GM19452 (cell line): ENCODE measurements around the gene SRRD.

Source experiments
- ATAC-seq: cut with Tn5 transposase; IDR thresholded peaks from one replicate; pipeline ENCODE4 v1.9.1; 2021; ENCODE audit not compliant: unreplicated experiment

Gene SRRD

DNA sequence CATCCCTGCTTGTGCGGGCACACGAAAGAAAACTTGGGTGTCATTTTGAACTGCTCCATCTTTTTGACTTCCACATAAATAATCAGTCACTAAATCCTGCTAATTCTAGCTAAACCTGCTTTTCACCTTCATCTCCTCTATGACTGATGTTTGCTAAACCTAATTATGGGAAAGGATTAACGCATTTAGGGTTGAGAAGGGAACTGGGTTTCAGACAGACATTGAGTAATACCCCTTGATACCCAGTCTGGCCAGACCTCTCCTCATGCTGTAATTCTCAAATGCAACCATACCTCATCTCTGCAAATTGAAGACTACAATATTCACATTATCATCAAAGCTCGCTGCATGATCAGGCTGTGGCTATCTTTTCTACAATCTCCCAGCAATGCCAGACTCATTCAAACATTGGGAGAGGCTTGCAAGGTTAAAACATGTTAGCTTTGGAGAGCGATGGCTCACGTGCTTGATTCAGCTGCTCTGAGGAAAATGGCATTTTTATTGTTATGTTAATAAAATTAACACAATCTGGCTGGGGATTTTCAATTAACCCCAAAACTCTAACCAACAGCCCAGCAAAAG lies 2.5 kb upstream of the SRRD start:
- ATAC-seq: no peak

DNA sequence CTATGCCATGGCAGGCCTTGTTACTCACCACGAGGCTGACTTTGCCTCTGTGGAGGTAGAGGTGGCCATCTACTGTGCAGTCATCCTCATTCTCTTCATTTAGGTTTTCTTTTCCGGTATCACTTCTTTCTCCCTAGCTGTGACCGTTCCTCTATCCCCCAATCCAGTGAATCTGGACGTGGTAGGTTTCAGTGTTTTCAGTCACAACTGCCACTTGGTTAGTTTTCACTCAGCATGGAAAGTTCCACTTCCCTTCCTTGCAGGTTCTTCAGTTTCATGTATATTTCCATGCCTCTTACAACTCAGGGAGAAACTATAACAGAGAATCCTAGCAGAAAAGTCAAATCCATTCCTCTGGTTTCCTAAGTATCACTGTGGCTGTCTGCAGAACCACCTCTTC lies 2.0 kb upstream of the SRRD start:
- no peak for ATAC-seq

DNA sequence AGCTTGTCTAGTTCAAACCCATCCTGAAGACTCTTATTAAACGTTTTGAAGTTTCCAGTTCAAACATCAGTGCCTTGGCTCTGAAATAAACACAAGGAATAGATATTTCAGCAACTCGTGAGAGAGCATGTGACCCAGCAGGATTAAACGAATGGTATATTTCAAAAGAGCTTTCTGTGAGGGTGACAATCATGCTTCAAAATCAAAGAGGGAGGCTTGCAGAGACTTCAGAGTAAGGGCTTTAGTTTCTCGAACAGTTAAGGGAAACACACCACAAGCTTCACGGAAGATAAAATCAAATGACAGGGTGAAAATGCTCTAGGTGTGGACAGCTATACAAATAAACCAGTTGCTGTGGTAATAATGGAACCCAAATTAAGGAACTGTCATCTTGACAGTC lies 1.5 kb upstream of the SRRD start:
- no peak for ATAC-seq

DNA sequence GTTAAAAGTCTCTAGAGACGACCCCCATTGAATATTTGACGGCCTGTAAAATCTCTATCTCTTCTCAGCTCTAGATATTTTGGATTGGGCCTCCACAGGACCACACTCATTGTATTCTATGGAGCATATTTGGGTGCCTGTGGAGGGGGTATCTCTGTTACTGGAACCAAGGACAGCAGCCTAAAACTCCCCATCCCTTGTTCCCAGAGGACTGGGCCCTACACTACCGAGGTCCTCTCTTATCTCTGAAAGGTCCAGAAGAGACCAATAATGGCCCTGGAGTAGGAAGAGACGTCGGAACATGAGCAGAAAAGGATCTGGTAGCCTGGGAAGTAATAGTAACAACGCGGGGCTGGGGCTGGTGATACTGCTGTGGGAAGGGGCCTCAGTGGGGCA lies 636 bp upstream of the SRRD start:
- ATAC-seq: peak; percentile 3

DNA sequence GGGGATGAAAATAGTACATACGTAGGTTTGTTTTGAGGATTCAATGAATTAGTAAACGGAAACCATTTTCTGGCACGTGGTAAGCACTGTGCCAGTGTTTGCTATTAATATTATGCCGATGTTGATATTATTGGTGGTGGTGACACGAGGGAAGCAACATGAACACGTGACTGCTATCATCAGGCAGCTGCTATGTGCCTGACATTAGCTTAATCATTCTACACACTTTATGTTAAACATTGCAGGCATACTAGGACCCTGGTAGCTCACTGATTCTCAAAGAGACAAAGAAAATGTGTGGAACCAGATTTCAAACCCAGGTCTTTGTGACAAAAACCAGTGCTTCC lies 656 bp downstream of the SRRD start:
- no peak for ATAC-seq

DNA sequence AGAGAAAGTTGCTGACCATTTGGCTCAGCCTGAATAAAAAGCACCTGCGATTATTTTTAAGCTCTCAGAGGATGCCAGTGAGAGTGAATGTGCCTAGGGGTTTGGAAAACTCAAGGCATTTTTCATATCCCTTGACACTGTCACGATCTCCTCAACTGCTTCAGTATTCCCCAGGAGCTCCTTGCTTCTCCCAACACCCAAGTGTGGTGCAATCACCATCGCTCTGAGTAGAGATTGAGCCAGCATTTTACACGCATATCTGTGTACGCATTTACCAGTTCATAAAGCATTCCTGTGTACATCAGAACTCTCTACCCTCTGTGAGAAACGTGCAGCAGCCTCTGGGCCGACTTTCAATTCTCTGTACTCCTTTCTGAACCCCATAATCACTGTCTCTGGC lies 1.3 kb downstream of the SRRD start:
- no peak for ATAC-seq

DNA sequence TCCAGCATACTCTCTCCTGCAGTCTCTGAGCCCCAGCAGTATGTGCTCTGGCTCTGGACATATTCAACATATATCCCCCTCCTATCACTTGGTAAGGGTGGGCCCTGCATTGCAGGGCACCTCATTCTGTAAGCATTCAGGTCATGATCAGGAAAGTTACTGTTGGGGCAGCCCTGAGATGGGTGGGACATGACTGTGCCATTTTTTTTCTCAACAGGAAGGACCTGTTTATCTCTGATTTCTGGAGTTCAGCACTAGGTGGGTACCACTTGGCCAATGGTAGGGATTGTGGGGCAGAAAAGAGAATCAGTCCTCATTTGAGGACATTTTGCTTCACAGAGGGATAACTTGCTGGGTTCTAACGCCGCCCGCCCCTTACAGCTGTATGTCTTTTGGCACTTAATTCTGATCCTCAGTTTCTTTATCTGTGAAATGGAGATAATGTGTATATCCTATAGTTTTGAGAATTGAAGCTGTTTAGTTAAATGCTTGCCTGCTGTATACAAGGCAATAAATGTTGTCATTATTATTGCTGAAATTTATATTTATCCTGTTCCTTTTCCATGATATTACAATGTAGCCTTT lies 2.2 kb downstream of the SRRD start:
- no peak for ATAC-seq

DNA sequence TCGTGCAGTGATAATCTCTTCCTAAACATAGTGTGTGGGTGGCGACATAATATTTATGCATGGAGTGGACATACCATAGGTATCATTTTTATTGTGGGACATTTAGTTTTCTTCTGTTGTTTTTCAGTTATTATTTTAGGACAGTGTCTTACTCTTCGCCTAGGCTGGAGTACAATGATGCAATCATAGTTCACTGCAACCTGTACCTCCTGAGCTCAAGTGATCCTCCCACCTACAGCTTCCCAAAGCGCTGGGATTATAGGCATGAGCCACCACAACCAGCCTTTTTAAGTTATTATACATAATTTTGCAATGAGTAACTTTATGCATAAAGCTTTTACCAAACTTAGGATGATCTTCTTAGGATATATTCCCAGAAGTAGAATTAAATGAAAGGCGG lies 2.7 kb downstream of the SRRD start:
- no peak for ATAC-seq

DNA sequence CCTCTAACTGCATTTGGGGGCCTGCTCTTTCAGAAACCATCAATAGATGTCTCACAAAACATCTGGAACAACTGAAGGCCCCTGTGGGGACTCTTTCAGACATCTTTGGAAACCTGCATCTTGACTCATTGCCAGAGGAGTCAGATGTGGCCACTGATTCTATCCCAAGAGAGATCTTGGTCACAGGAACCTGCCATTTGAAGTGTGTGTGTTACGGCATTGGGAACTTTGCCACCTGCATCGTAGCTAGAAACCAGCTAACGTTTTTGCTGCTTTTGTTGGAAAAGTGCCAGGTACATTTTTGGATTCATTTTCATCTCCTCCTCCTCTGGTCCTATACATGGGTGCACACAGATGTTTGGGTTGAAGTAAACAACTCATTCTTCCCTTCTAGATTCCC lies 4.3 kb downstream of the SRRD start:
- no peak for ATAC-seq

DNA sequence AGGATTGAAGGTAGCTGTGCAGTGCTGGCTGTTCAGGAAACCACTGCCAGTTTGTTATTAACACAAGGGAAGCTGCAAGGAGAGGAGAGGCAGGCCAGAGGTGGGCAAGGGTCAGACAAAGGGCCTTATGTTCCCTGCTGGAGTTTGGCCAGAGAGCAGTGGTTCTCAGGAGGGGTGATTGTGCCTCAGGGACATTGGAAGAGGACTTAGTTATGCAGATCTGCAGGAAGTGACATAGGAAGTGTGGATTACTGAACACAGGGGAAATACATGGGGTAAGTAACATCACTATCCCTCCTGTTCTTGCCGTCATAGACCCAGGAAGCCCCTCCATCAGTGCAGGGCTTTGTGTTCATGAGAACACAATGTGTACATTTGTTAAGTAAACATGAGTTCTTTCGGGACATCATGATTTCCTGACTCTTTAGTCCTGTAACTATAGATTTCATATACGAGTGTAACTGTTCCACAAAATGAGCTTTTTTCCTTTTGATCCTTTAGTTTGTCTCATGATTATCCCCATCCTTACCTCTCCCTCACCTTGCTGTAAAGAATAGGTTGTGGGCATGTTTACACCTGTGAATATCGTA lies 5.9 kb downstream of the SRRD start:
- ATAC-seq: no peak

DNA sequence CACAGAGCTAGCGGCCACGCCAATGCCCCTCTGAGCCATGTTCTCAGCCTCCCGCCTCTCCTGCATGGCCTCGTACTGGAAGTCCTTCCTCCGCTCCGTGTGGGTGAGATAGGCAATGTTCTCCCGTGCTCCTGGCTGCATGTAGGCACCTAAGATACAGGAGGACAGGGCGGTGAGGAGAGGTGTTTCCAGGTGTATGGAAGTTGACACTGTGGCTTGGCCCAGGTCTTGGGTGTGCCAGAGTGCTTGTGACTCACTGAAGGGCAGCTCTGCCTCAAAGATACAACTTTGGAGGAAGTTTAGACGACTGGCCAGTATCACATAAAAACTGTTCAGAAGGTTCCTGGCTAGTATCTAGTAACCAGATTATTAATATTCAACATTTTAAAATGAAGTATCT lies 8.5 kb downstream of the SRRD start:
- no peak for ATAC-seq

DNA sequence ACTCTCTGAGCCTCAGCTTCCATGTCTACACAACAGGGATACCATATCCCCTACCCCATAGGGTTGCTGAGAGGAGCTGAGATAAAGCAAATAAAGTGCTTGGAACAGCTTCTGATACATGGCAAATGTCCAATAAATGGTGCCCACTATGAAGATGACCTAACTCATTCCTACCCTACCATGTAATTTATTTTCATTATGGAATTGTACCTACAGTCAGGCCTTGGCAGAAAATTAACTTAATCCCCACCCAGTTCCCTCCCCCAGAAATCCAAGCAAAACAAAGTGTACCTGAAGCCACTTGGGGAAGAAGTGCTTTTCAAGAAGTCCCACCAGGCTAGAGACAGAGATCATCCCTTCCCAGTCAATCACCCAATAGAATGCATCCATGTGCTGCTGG lies 10.8 kb downstream of the SRRD start:
- no peak for ATAC-seq

DNA sequence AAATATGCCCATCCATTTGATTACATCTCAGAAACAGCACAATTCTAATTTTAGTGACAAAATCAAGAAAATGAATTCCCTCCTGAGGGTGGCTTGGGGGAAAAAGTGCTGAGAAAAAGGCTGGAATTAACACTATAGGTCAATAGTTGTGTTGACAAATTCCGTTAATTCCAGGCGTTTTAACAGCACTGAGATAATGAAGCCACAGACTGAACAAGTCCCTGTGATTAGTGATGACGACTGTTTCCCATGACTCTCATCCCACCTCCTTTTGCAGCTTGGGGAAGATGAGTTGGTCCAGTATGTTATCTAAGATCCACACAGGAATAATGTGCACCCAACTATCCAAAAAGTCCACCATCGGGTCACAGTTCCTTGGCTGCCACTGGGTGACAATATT lies 12.8 kb downstream of the SRRD start:
- ATAC-seq: no peak

DNA sequence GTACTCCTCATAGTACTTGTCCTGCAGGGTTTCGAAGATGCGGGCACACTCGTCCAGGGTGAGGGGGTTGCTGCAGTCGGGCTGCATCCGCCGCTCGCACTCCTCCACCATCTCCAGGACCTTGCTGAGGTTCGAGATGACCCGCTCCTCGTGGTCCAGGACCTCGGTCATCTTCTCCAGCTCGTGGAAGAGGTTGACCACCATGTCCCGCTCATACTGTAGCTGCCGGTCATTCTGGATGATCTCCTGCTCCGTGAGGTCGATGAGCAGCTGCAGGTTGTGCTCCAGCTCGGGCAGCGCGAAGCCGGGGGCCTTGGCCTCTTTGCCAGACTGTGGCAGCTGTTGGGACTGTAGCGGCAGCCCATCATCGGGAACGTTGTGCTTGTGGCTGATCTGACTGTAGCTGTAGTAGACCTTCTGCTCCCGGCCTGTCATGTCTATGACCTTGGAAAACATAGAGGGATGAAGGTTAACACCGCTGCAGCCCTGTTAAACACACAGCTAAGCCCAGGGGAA lies 15.6 kb downstream of the SRRD start:
- no peak for ATAC-seq

DNA sequence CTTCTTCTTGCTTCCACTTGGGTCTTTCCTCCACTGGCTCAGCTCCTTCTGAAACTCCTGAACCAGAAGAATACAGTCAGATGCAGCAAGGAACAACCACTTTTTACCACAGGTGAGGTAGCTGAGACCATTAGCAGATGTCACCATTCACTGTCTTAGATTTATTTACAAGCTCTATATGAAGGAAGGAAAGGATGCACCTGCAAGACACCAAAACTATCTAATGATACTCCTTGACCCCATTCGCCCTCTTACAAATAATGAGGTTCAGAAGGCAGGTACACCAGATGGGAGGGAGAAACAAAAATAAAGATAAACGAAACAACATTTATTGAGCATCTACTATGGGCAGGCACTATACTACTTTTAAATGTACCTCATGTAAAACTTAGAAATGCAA lies 18.3 kb downstream of the SRRD start:
- ATAC-seq: no peak

DNA sequence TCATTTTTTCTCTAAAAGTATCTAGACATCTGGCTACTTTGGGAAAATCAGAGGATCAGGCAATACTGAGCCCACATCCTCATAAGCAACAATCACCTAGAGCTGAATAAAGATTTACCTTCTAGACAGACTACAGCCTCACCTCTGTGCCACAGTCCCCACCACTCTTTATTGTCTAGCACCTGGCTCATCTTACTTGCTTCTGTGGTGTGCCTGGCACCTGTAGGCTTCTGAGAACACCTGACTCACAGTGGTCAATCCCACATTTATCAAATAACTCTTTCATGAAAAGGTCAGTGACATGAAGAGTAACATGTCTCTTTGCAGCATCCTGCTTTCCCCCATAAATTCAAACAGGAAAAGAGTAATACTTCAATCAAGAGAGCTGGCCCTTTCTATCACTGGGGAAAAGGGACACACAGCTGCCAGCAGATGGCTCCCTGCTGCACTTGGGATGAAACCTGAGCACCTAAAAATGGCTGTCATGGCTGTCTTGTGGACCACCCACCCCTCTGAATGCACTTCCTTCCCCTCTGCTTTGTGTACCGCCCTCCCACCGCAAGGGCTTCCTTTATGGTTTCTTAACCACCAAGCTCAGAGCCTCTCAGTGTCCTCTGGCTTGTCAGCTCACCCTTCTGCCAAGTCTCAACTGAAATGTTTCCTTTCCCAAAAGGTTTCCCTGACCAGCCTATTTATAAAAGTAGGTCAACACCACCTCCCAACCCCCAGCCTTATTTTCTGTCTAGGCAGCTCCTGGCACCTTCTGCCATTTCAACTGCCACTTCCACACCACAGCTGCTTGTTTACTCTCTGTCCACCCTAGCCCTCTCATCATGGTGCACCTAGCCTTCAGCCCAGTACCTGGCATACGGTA lies 19.2 kb downstream of the SRRD start:
- no peak for ATAC-seq

DNA sequence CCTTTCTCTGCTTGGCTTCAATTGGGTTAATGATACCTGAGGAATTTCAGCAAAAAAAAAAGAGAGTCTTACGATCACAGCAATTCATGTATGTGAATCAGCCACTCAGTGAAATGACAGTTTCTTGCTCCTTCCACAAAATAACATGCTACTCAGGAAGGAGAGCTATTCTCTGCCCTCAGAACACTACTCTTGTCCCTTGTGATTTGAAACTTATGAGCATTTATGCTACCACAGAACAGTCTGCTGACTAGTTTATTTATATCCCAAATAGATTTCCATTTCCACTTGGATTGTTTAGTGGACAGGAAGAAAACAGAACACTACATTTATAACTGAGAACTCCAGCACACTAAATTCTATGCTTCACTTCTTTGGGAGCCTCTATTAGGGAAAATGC lies 20.1 kb downstream of the SRRD start:
- ATAC-seq: no peak

DNA sequence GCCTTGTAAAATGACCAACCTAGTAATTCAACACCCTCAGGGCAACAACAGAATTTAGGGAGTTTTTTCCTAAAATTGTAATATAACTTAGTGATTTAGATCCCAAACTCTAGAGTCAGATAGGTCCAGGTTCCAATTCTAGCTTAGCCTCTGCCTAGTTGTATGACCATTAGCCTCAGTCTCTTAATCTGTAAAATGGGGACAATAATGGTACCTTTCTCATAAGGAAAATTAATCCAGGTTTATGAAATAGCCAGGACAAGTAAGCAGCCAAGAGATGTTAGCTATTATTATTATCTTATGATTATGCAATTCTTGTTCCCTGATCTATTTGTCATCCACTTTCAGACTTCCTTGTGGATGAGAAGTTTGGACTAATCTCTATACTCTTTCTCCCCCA lies 24.5 kb downstream of the SRRD start:
- no peak for ATAC-seq

DNA sequence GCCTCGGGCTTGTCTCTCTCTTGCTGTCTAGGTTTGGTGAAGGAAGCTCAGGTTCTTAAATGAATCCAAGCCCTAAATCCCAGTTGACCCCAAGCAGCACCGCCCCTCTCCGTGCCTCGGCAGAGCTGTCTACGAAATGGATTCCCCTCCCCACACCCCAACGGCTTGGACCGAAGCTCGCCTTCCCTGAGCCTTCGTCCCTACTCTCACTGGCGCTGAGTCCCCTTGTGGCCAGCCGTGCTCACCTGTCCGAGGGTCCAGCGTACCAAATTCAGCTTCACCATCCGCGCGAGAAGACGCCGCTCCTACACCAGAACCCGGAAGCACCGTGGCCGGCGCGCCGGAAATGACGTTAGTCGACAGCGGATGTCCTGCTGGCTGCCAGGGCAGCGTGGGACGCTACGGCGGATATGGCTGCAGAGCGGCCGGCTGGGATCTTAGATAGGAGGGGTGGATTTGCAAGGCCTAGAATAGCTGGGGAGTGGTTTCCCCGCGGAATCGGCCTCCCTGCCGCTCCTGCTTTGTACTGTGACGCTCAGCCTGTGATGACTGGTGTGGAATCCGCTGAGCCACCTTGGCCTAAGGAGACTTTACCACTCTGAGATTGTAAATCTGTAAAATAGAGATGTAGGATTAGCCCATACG lies 28.6 kb downstream of the SRRD start, which contains the start of gene TFIP11:
TFIP11 (minus strand) TSS at position 325 of the 645 bp plus-strand sequence. CDS start 2,201 bp downstream, outside the sequence.
- ATAC-seq: peak; percentile 94

DNA sequence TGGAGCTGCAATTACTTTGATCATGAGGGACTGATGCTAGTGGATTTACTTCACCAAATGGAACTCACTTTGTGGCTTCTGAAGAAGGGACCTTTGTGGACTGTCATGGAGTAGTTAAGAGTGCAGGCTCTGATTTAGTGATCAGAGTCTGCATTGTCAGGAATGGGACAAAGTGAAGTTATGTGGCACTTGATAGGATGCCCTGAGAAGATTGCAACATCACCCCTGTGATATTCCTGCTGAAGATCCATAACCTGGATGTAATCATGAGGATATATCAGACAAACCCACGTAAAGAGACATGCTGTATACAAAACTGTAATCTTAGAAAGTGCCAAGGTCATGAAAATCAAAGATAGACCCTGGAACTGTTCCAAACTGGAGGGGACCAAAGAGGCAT lies 30.2 kb downstream of the SRRD start:
- no peak for ATAC-seq

DNA sequence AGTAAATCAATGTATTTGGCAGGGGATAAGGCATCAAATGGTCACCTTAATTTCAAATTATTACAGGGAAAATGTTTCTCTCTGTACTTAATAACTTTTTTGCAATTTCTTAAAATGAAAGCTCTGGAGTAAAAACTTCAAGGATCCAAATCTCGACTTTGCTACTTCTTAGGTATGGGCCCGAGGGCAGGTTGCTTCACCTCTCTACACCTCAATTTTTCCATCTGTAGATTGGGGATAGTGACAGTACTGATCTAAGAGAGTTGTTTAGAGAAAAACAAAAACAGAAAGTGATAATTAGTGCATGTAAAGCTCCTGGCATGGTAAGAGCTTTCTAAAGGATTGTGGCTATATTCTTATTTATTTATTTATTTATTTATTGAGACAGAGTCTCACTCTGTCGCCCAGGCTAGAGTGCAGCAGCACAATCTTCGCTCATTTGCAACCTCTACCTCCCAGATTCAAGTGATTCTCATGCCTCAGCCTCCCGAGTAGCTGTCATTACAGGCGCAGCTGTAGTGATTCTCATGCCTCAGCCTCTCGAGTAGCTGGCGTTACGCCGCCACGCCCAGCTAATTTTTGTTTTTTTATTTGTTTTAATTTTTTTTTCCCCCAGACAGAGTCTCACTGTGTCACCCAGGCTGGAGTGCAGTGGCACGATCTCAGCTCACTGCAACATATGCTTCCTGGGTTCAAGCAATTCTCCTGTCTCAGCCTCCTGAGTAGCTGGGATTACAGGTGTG lies 30.9 kb downstream of the SRRD start:
- ATAC-seq: no peak
